ENCODE measurements around the gene TMPRSS4.

DNA sequence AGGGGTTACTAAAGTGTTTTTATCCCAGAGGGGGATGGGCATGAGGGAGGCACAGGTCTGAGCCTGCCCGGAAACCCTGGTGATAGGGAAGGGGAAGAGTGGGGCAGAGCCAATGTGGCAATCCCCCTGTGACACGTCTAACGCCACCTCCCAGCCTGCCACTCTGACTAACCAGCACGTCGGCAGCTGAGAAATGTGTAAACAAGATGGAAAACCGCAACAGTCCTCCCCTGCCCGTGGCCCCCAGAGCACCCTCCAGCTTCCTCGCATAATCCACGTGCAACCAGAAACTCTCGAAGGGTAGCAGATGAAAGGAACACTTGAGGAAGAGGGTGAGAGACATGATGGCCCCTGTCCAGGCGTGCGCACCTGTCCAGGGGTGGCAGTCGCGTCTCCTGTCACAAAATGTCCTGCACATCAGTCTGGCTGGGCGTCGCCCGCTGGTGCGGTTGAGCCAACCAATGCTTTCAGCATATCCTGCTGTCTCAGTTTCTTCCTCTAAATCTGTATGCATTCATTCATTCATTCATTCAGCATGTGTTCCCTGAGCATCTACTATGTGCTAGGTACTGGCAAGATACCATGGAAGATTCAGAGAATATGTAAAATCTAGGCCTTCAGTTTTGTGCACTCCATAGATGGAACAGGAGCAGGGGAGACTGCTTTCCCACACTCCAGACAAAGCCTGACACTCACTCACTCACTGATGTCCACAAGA is 4.5 kb downstream of the TMPRSS4 start:
- no peak for TF ChIP-seq CTCF (IDR thresholded peaks at IDR 0.05)
- no peak for TF ChIP-seq POLR2A (IDR thresholded peaks at IDR 0.05)
